GM12875 (cell line): ENCODE measurements around the gene MCM7.

Experiments used
- H3K4me3 ChIP-seq: one replicate; pipeline ENCODE4 v1.5.1; 2011; ENCODE audit warnings: low read depth, low read length, control low read depth
- TF ChIP-seq, protein P1 (sequence below): IDR thresholded peaks from 2 replicates; pipeline ENCODE4 v1.5.1; 2011; ENCODE audit warnings: low read depth, mild to moderate bottlenecking, control low read depth, inconsistent platforms, low read length, moderate library complexity, borderline replicate concordance; ENCODE audit not compliant: insufficient read depth

The MCM7 gene

DNA sequence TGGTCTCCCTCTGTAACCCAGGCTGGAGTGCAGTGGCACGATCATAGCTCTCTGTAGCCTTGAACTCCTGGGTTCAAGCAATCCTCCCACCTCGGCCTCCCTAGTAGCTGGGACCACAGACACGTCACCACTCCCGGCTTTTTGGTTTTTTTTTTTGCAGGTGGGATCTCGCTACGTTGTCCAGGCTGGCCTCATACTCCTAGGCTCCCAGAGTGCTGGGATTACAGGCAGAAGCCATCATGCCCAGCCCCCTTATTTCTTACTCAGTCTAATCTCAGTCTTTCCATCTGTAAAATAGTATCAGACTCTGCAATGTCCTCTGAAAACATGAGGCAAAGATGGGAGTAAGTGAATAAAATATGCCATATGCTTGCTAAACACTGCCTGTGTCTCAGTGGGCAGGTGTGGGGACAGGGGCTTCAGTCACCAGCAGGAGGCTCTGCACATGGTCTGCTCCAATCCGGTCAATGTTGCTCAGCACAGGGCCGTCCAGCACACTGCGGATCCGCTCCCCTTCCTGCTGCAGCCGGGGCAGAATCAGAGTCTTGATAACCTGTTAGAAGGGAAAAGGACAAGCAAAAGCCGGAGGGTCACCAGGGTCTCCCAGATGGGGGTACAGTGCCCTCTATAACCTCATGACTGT, 8.4 kb upstream of the MCM7 start:
- TF ChIP-seq, protein P1, sequence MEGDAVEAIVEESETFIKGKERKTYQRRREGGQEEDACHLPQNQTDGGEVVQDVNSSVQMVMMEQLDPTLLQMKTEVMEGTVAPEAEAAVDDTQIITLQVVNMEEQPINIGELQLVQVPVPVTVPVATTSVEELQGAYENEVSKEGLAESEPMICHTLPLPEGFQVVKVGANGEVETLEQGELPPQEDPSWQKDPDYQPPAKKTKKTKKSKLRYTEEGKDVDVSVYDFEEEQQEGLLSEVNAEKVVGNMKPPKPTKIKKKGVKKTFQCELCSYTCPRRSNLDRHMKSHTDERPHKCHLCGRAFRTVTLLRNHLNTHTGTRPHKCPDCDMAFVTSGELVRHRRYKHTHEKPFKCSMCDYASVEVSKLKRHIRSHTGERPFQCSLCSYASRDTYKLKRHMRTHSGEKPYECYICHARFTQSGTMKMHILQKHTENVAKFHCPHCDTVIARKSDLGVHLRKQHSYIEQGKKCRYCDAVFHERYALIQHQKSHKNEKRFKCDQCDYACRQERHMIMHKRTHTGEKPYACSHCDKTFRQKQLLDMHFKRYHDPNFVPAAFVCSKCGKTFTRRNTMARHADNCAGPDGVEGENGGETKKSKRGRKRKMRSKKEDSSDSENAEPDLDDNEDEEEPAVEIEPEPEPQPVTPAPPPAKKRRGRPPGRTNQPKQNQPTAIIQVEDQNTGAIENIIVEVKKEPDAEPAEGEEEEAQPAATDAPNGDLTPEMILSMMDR = no peak

DNA sequence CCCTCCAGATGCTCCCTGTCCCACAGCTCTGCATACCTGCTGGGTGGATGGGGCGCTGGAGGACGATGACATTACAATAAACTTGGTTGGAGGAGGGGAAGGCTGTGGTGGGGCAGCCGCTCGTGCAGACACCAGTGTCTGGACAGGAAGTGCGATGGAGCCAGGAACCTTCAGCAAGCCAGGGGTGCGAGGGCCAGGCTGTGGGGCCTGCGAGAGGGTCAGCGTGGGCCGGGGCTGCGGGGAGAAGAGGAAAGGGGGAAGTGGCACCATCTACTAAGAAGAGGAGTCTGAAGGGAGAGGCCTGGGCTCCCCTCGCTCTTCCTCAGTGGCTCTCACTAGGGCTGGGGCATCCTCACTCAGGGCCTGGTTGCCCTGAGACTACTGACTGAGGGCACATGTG, 6.7 kb upstream of the MCM7 start:
- no peak overlapping the region for H3K4me3 ChIP-seq
- TF ChIP-seq, protein P1 = no peak

More for the DNA sequence above, 8.4 kb upstream of the MCM7 start:
- no peak overlapping the region for H3K4me3 ChIP-seq

DNA sequence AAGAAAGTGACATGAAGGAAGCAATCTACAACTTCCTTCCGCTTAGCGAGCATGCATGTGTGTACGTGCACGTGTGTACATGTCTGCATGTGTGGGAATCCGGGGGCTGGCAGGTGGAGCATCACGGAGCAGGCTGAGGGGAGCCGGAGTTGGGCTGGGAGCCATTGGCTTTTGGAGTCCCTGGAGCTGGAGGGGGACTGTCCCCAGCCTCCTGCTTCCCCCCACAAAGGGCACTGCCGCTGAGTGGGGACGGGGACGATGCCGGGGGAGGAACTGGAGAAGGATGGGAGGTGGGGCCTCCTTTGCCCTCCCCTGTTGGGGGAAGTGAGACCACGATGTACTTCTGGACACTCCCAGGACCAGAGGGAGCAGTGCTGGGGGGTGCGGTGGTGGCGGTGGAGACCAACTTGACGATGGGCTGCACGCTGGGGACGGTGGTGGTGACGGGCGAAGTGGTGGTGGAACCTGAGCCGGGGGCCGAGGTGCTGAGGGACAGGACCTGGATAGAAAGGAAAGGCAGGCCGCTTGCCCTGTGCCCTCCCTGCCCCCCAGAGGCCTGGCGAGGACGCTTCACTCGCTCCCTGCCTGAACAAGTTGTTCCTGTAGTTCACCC, 6.0 kb upstream of the MCM7 start:
- no peak overlapping the region for H3K4me3 ChIP-seq
- TF ChIP-seq, protein P1 = no peak

DNA sequence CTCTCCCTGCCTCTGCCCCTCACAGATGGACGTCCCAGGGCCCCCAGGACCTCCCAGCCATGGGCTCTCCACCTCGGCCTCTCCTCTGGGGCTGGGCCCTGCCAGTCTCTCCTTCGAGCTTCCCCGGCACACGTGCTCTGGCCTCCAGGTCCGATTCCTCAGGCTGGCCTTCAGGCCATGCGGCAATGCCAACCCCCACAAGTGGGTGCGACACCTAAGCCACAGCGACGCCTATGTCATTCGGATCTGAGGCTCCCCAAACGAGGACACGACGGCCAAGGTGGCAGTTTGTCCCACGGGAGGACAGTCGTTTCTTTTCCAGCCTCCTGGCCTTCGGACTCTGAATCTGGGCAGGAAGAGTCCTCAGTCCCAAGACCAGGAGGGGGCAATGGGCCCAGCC, 5.4 kb upstream of the MCM7 start:
- TF ChIP-seq, protein P1 = no peak
- H3K4me3 ChIP-seq = no peak overlapping the region

DNA sequence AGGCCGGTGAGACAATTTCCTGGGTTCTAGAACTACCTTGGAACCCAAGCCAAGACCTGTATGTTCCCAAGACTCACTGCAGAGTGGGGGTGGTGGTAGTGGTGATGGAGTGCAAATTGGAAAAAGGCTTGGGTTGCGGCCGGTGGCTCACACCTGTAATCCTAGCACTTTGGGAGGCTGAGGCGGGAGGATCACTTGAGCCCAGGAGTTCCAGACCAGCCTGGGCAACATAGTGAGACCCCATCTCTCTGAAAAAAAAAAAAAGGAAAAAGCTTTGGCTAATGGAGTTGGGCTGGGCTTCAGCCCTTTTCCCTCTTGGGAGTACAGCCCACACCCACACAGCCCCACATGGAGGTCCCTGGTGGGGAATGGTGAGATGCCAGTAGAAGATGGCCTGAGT, 4.3 kb upstream of the MCM7 start:
- no peak overlapping the region for H3K4me3 ChIP-seq
- TF ChIP-seq, protein P1 = no peak

DNA sequence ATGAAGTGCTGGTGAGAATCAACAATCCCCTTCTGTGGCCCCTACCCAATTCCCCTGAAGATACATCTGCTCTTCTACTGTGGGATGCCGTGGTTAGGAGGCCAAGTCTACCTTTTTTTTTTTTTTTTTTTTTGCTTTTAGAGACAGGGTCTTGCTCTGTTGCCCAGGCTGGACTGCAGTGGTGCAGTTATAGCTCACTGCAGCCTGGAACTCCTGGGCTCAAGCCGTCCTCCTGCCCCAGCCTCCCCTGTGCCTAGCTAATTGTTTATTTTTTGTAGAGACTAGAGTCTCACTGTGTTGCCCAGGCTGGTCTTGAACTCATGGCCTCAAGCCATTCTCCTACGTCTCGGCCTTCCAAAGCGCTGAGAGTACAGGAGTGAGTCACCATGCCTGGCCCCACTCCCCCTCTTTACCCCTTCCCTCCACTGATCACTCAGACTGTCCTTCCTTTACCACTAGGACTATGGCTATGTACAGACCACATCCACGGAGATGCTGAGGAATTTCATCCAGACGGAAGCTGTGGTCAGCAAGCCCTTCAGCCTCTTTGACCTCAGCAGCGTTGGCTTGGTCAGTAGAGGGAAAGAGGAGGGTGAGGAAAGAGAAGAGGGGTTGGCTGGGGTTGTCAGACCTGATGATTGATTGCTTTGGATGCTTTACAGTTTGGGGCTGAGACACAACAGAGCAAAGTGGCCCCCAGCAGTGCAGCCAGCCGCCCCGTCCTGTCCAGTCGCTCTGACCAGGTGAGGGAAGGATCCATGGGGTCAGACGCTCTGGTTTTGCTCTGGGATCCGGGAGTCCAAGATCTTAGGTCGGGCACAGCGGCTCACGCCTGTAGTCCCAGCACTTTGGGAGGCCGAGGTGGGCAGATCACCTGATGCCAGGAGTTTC, 2.0 kb upstream of the MCM7 start:
- TF ChIP-seq, protein P1 = no peak
- H3K4me3 ChIP-seq = no peak overlapping the region

DNA sequence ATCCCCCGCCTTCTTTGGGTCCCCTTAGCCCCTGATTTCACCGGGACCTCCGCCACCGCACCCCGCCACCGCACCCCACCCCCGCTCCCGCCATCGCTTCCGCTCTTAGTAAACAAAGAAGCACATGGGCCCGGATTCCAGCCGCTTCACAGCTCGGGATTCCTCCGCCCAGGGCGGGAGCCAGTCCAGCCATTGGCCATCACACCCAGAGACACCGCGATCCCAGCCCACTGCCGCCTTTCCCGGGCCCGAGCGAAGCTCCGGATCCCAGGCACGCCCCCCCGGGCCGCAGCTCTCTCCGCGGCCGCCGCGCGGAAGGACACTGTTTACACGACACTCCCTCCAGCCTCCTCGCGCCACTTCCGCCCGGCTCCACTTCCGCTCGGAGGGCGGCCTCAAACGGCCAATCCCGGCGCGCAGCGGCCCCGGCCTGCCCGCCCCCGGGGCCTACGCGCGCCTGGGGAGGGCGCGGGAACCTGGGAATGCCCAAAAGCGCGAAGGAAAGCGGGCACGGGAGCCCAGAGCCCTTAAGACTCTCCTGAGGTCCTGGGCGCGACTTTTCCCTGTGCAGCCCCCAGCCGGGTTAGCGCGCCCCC, 679 bp downstream of the MCM7 start:
- TF ChIP-seq, protein P1 = no peak
- H3K4me3 ChIP-seq = peak overlapping the region; percentile 82
